RCC 7860 (cell line): Measurements from ENCODE around the gene ERN2.

Source experiments
- DNase-seq: peaks from one replicate; pipeline ENCODE4 v3.0.0-alpha.2; 2015; ENCODE audit warnings: low spot score
- FAIRE-seq: peaks from 2 replicates; lab custom pipeline; 2012; peaks lifted over from hg19 to GRCh38; lab: Jason Lieb, UNC

The ERN2 gene

GRCh38 chr16:23690771-23691482, 22.1 kb downstream of the ERN2 start:
- DNase-seq = no peak
- FAIRE-seq = no peak

- FAIRE-seq = no peak
- no peak for DNase-seq
Observed at GRCh38 chr16:23689442-23690187, 23.4 kb downstream of the ERN2 start.

- no peak for DNase-seq
Observed at GRCh38 chr16:23687034-23687808, 25.8 kb downstream of the ERN2 start.

GRCh38 chr16:23683487-23683886, 29.5 kb downstream of the ERN2 start:
- FAIRE-seq (no peak), DNase-seq (no peak)

More at GRCh38 chr16:23687034-23687808, 25.8 kb downstream of the ERN2 start:
- no peak for FAIRE-seq

GRCh38 chr16:23682181-23682580, 30.8 kb downstream of the ERN2 start:
- DNase-seq (no peak), FAIRE-seq (no peak)

- DNase-seq (no peak), FAIRE-seq (no peak)
Observed at GRCh38 chr16:23679986-23680336, 33.1 kb downstream of the ERN2 start.

- DNase-seq (peak; percentile 52), FAIRE-seq (no peak)
Observed at GRCh38 chr16:23679274-23679985, 33.6 kb downstream of the ERN2 start.

GRCh38 chr16:23678430-23679273, 34.4 kb downstream of the ERN2 start, which contains the start of gene PLK1:
TSS of gene PLK1 (plus strand) at chr16:23678889. CDS start at chr16:23678933, 44 bp downstream.
- DNase-seq (peak; percentile 76), FAIRE-seq (peak; percentile 64)

GRCh38 chr16:23676924-23677480, 36.0 kb downstream of the ERN2 start:
- FAIRE-seq (no peak), DNase-seq (no peak)

- DNase-seq (no peak), FAIRE-seq (no peak)
Observed at GRCh38 chr16:23673971-23674614, 38.9 kb downstream of the ERN2 start.

GRCh38 chr16:23670137-23670776, 42.8 kb downstream of the ERN2 start:
- DNase-seq (peak; percentile 86), FAIRE-seq (peak; percentile 95)

GRCh38 chr16:23668873-23669272, 44.1 kb downstream of the ERN2 start:
- no peak for DNase-seq
- FAIRE-seq = no peak

- no peak for DNase-seq
- no peak for FAIRE-seq
Observed at GRCh38 chr16:23668225-23668624, 44.8 kb downstream of the ERN2 start.

- DNase-seq (no peak), FAIRE-seq (no peak)
Observed at GRCh38 chr16:23667355-23667659, 45.7 kb downstream of the ERN2 start.

GRCh38 chr16:23666571-23667354, 46.3 kb downstream of the ERN2 start:
- FAIRE-seq = no peak
- DNase-seq = no peak

GRCh38 chr16:23663918-23664317, 49.1 kb downstream of the ERN2 start:
- no peak for DNase-seq
- no peak for FAIRE-seq

- FAIRE-seq (no peak), DNase-seq (no peak)
Observed at GRCh38 chr16:23651943-23652468, 61.0 kb downstream of the ERN2 start.
